Common myeloid progenitor, CD34-positive (primary cell): ENCODE results near the gene LHX1.

Source experiments
- CTCF ChIA-PET: fragments of 350-600 bp; sonication (Branson Sonifier 250); formaldehyde crosslinking; loops from one replicate; lab custom pipeline; 2021; ENCODE audit warnings: antibody characterized with exemption; lab: Charles Lee
- POLR2A ChIA-PET: fragments of 350-600 bp; sonication (Branson Sonifier 250); formaldehyde crosslinking; loops from one replicate; lab custom pipeline; 2021; ENCODE audit warnings: antibody characterized with exemption; lab: Charles Lee
- DNase-seq, 3 donors: peaks; one replicate each; pipeline versions ENCODE4 v3.0.0 to v3.0.0-alpha.2; 2013
- H3K27ac ChIP-seq, 2 experiments: 1 replicate in 1 of 2; 2 replicates in 1 of 2; pipeline ENCODE4 v1.7.0; 2013; ENCODE audit warnings: inconsistent platforms in 2 of 2, low read length in 2 of 2, mild to moderate bottlenecking in 2 of 2, low read depth in 1 of 2, moderate library complexity in 1 of 2; ENCODE audit not compliant: severe bottlenecking in 2 of 2, insufficient read depth in 1 of 2, poor library complexity in 1 of 2
- H3K27me3 ChIP-seq, 5 experiments: replicated peaks in 2 of 5; 1 replicate in 3 of 5; 2 replicates in 2 of 5; pipeline versions ENCODE4 v1.6.1 to v1.7.0; 2013; ENCODE audit warnings: low read length in 4 of 5, mild to moderate bottlenecking in 2 of 5, moderate library complexity in 2 of 5, inconsistent platforms in 1 of 5; ENCODE audit not compliant: insufficient read depth in 5 of 5, control insufficient read depth in 4 of 5
- H3K36me3 ChIP-seq, 4 experiments: 1 replicate in 2 of 4; 2 replicates in 2 of 4; pipeline versions ENCODE4 v1.6.1 to v1.7.0; 2013; ENCODE audit warnings: low read length in 3 of 4, control low read depth in 1 of 4, mild to moderate bottlenecking in 1 of 4; ENCODE audit not compliant: control insufficient read depth in 4 of 4, insufficient read depth in 4 of 4
- H3K4me1 ChIP-seq, 4 experiments: 1 replicate in 3 of 4; 2 replicates in 1 of 4; pipeline versions ENCODE4 v1.6.1 to v1.7.1; 2013; ENCODE audit warnings: low read length in 3 of 4, mild to moderate bottlenecking in 3 of 4, control low read depth in 1 of 4, inconsistent platforms in 1 of 4, moderate library complexity in 1 of 4; ENCODE audit not compliant: control insufficient read depth in 4 of 4, insufficient read depth in 4 of 4; ENCODE audit errors: control extremely low read depth in 1 of 4
- H3K4me3 ChIP-seq, 7 experiments: 1 replicate in 4 of 7; 2 replicates in 3 of 7; pipeline versions ENCODE4 v1.5.1 to v1.7.0; 2013; ENCODE audit warnings: mild to moderate bottlenecking in 7 of 7, low read length in 6 of 7, moderate library complexity in 6 of 7, inconsistent platforms in 2 of 7, low read depth in 2 of 7, control low read depth in 1 of 7; ENCODE audit not compliant: insufficient read depth in 4 of 7, control insufficient read depth in 1 of 7; ENCODE audit errors: extremely low read depth in 1 of 7
- H3K9me3 ChIP-seq, 5 experiments: 1 replicate in 4 of 5; 2 replicates in 1 of 5; pipeline versions ENCODE4 v1.6.1 to v1.7.1; 2013; ENCODE audit warnings: low read length in 4 of 5, mild to moderate bottlenecking in 2 of 5, inconsistent platforms in 1 of 5, low read depth in 1 of 5, moderate library complexity in 1 of 5; ENCODE audit not compliant: control insufficient read depth in 4 of 5, insufficient read depth in 2 of 5; ENCODE audit errors: control extremely low read depth in 1 of 5
- whole genome bisulfite sequencing: methylation state at CpG from one replicate; pipeline ENCODE4 v1.1.5; 2013; ENCODE audit not compliant: insufficient coverage; 5-methylcytosine and 5-hydroxymethylcytosine counted together

LHX1 gene

DNA sequence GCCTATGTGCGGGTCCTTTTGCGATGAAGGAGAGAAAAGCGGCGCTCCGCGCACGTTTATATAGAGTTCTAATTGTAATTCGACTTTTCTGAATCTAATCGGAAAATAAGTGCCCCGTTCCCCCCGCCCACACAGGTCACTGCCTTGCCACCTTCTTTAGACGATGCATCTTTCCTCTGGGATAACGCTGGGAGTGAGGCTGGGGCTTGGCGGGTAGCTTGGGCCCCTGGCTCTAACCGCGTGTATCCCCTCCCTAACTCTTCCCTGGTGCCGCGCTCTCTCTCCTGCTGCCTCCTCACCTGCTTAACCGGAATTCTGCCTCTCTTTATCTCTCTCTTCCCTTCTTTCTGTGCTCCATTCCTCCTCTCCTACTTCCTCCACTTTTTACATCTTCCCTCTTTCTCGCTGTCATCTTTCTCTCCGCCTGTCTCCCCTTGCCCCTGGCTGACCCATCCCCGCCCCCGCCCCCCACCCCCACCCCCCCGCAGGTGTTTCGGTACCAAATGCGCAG, 2.6 kb downstream of the LHX1 start:
- DNase-seq, result no peak
- POLR2A ChIA-PET, result no interaction called here

GRCh38 chr17:36940313-36941264, 3.3 kb downstream of the LHX1 start:
- 6% methylated on average over 45 of the region's 52 CpGs for WGBS
- POLR2A ChIA-PET, result no interaction called here
- Histone ChIP-seq H3K9me3 (peaks cover 0 to 4% (median 0%) of the 10 kb centered on the region in 5 experiments), H3K36me3 (no peaks in the 10 kb centered on the region), H3K27ac (no peak overlapping the region), H3K27me3 (peaks cover 13 to 100% (median 70%) of the 10 kb centered on the region in 5 experiments), H3K4me1 (peaks cover 0 to 49% (median 40%) of the 10 kb centered on the region in 4 experiments), H3K4me3 (no peak overlapping the region)
- CTCF ChIA-PET, result interaction anchor here (0.8 kb wide), 1 partner anchor 10 kb away, joined by 3 read pairs; no protein-coding TSS in a partner anchor
- no peak for DNase-seq

More for the DNA sequence above, 2.6 kb downstream of the LHX1 start:
- H3K36me3 ChIP-seq, result no peaks in the 10 kb centered on the region
- CTCF ChIA-PET, result no interaction called here
- WGBS, result 8% methylated on average over 20 of the region's 26 CpGs
- peaks cover 0 to 6% (median 0%) of the 10 kb centered on the region in 5 experiments for H3K9me3 ChIP-seq
- no peak overlapping the region for H3K4me3 ChIP-seq
- peaks cover 11 to 100% (median 73%) of the 10 kb centered on the region in 5 experiments for H3K27me3 ChIP-seq
- H3K27ac ChIP-seq, result no peak overlapping the region
- peaks cover 0 to 56% (median 43%) of the 10 kb centered on the region in 4 experiments for H3K4me1 ChIP-seq

DNA sequence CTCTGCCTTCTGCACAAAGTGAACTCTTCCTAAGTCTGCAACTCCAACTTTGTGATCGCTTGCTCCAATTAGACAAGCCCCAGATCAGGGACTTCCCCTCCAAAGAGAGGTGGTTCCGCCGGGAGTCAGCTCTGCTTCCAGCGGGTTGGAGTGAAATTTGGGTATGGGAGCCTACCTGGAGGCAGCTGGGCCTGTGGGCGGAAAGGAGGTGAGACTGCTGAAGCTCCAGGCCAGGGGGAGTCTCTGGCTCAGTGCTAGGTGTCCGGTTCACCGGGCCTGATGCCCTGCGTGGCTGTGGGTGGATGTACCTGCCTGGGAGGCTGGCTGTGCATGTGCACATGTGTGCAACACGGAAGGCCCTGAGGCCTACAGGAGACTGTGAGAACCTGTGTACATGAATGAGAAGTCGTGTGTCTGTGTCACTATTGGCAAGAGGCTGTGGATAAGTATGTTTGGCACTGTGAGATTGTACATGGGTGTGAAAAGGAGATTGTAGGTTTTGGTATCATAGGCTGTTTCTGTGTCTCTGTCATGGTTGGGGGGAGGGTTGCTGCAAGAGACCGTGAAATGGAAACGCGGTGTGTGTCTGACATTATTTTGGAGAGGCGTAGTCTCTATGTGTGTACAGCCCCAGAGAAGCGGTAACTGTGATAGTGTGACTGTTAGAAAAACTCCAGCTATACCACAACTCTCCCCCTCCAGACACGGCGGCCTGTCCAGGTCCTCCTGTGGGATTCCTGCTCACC, 4.2 kb downstream of the LHX1 start:
- peaks cover 0 to 4% (median 0%) of the 10 kb centered on the region in 5 experiments for H3K9me3 ChIP-seq
- peaks cover 14 to 100% (median 71%) of the 10 kb centered on the region in 5 experiments for H3K27me3 ChIP-seq
- no peak overlapping the region for H3K27ac ChIP-seq
- peaks cover 0 to 40% (median 36%) of the 10 kb centered on the region in 4 experiments for H3K4me1 ChIP-seq
- no peak for DNase-seq
- ChIA-PET POLR2A (no interaction called here), CTCF (interaction anchor here (0.8 kb wide), 1 partner anchor 11 kb away, joined by 3 read pairs; no protein-coding TSS in a partner anchor)
- WGBS, result 17% methylated on average over 13 of the region's 17 CpGs
- H3K36me3 ChIP-seq, result no peaks in the 10 kb centered on the region
- H3K4me3 ChIP-seq, result peak overlapping the region in 1 of 7 experiments; percentile 43

GRCh38 chr17:36942019-36942599, 4.8 kb downstream of the LHX1 start:
- H3K27ac ChIP-seq, result no peak overlapping the region

DNA sequence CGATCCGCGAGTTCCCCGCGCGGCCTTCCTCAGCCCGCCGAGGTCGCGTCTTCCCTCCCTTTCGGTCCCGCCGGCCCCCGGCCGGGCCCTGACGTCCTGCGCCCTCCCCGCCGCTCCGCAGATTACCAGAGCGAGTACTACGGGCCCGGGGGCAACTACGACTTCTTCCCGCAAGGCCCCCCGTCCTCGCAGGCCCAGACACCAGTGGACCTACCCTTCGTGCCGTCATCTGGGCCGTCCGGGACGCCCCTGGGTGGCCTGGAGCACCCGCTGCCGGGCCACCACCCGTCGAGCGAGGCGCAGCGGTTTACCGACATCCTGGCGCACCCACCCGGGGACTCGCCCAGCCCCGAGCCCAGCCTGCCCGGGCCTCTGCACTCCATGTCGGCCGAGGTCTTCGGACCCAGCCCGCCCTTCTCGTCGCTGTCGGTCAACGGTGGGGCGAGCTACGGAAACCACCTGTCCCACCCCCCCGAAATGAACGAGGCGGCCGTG, 5.4 kb downstream of the LHX1 start:
- Histone ChIP-seq H3K4me1 (peaks cover 0 to 29% (median 25%) of the 10 kb centered on the region in 4 experiments), H3K27me3 (peaks cover 20 to 100% (median 77%) of the 10 kb centered on the region in 5 experiments), H3K9me3 (peaks cover 0 to 4% (median 0%) of the 10 kb centered on the region in 5 experiments), H3K27ac (no peak overlapping the region), H3K4me3 (peak overlapping the region in 1 of 7 experiments; percentile 4), H3K36me3 (no peaks in the 10 kb centered on the region)
- POLR2A ChIA-PET, result interaction anchor here (0.5 kb wide), 1 partner anchor 198 kb away, joined by 3 read pairs; no protein-coding TSS in a partner anchor
- peak in 1 of 3 donors; percentile 43 for DNase-seq
- WGBS, result under 1% methylated on average over 50 of the region's 59 CpGs
- CTCF ChIA-PET, result no interaction called here

More at GRCh38 chr17:36942019-36942599, 4.8 kb downstream of the LHX1 start:
- 3% methylated on average over 51 of the region's 57 CpGs for WGBS
- peaks cover 0 to 4% (median 0%) of the 10 kb centered on the region in 5 experiments for H3K9me3 ChIP-seq
- peaks cover 16 to 100% (median 75%) of the 10 kb centered on the region in 5 experiments for H3K27me3 ChIP-seq
- H3K36me3 ChIP-seq, result no peaks in the 10 kb centered on the region
- ChIA-PET CTCF (no interaction called here), POLR2A (interaction anchor here (0.5 kb wide), 1 partner anchor 198 kb away, joined by 3 read pairs; no protein-coding TSS in a partner anchor)
- H3K4me1 ChIP-seq, result peaks cover 0 to 34% (median 31%) of the 10 kb centered on the region in 4 experiments
- DNase-seq, result no peak
- H3K4me3 ChIP-seq, result peak overlapping the region in 2 of 7 experiments; percentile 1 to 43
